Stimulated activated CD8-positive, alpha-beta memory T cell treated with anti-CD3 and anti-CD28 coated beads, Interleukin-4, amount 100 ng/mL, for 4 hours (primary cell): ENCODE data around the gene OGFR.

ENCODE experiments used
- DNase-seq, 2 donors: peaks; one replicate each; pipeline ENCODE4 v3.0.0-alpha.2; 2020; ENCODE audit warnings: low read depth in 2 of 2, low spot score in 1 of 2

OGFR gene

GRCh38 chr20:62814060-62814708 is 9.5 kb downstream of the OGFR start:
- no peak for DNase-seq

- DNase-seq = no peak
These were observed 10.1 kb downstream of the OGFR start for GRCh38 chr20:62814709-62815065.

- DNase-seq = no peak
These were observed 10.7 kb downstream of the OGFR start for GRCh38 chr20:62815066-62815991.

- no peak for DNase-seq
These were observed 11.6 kb downstream of the OGFR start for GRCh38 chr20:62816031-62816883.

- no peak for DNase-seq
These were observed 12.5 kb downstream of the OGFR start, which contains the start of gene COL9A3 for GRCh38 chr20:62816884-62817873. Gene COL9A3, plus strand, starts transcription at chr20:62817050. Its CDS starts 15 bp downstream, at chr20:62817065.

- DNase-seq = no peak
These were observed 13.4 kb downstream of the OGFR start for GRCh38 chr20:62817975-62818591.

- no peak for DNase-seq
These were observed 14.2 kb downstream of the OGFR start for GRCh38 chr20:62818592-62819493.

GRCh38 chr20:62819494-62820174 is 15.0 kb downstream of the OGFR start:
- DNase-seq = no peak

GRCh38 chr20:62820208-62820961 is 15.8 kb downstream of the OGFR start:
- DNase-seq = no peak

GRCh38 chr20:62820962-62821725 is 16.5 kb downstream of the OGFR start:
- DNase-seq = no peak

GRCh38 chr20:62821726-62822210 is 17.1 kb downstream of the OGFR start:
- DNase-seq = no peak

- no peak for DNase-seq
These were observed 17.7 kb downstream of the OGFR start for GRCh38 chr20:62822239-62822787.

- DNase-seq = no peak
These were observed 18.4 kb downstream of the OGFR start for GRCh38 chr20:62822788-62823651.

GRCh38 chr20:62823688-62824475 is 19.2 kb downstream of the OGFR start:
- no peak for DNase-seq
